UCSD-AML1 (cell line): ENCODE results near the gene KIF5A.

Experiments
- DNase-seq: peaks from one replicate; lab custom pipeline; 2025; ENCODE audit not compliant: unreplicated experiment; lab: John Stamatoyannopoulos, UW

Gene KIF5A

GRCh38 chr12:57628280-57629191 lies 78.7 kb downstream of the KIF5A start:
- no peak for DNase-seq

GRCh38 chr12:57629897-57630471 lies 80.1 kb downstream of the KIF5A start:
- DNase-seq: no peak

GRCh38 chr12:57630891-57631433 lies 81.1 kb downstream of the KIF5A start:
- DNase-seq: no peak

GRCh38 chr12:57631566-57632072 lies 81.8 kb downstream of the KIF5A start:
- no peak for DNase-seq

GRCh38 chr12:57632073-57632957 lies 82.5 kb downstream of the KIF5A start:
- DNase-seq: no peak

GRCh38 chr12:57632958-57633840 lies 83.4 kb downstream of the KIF5A start, which contains the start of gene B4GALNT1:
Gene B4GALNT1, minus strand, starts transcription at chr12:57633201. Its CDS starts 1,069 bp downstream, at chr12:57632132.
- DNase-seq: peak; percentile 70
